DMS53 treated with DMSO at 0.1 percent for 48 hours (cell line): ENCODE data around the gene BRI3BP.
A peak's percentile ranks its signal among the peaks of the same experiment; 100 is the strongest.
"Not testable (repeated sequence)": the region's sequence is repeated elsewhere in the genome, so short reads cannot be mapped to it uniquely, and the experiment has no call there.

ENCODE experiments used
- DNase-seq: peaks from one replicate; lab custom pipeline; 2025; ENCODE audit not compliant: unreplicated experiment; lab: John Stamatoyannopoulos, UW

Gene BRI3BP

DNA sequence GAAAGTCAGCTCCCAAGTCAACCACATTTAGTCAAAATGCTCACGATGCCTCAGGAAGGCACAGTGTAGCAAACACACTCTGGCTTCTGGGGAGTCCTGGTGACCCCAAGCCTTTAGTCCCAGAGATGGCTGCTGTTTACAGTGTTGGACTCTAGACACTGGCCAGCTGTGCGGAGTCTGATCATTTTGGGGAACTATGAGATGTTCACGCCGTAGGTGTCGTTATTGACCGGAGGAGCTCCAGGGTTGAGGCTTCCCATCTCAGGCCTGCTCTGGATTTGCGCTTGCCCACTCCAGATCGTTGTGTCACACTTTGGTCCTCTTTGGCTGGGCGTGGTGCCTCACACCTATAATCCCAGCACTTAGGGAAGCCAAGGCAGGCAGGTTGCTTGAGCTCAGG lies 27.7 kb downstream of the BRI3BP start:
- no peak for DNase-seq

GRCh38 chr12:125021771-125022170 lies 28.3 kb downstream of the BRI3BP start:
- DNase-seq = no peak

DNA sequence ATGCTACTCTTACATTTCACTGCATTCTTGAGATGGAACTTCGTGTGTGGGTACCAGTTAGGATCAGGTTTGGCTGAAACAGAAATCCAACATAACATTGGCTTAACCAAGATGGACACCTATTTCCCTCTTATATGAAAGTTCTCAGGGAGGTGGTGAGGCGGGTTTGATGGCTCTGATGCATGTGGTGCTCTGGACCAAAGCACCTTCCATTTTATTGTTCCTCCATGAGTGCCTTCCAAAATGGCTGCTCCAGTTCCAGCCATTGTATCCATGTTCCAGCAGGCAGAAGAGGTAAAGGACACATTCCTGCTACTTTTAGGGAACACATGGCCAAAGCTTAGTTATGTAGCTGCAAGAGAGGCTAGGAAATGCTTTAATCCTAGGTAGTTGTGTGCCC lies 29.6 kb downstream of the BRI3BP start:
- DNase-seq = no peak

- no peak for DNase-seq
These were observed 31.6 kb downstream of the BRI3BP start for GRCh38 chr12:125024949-125025563.

DNA sequence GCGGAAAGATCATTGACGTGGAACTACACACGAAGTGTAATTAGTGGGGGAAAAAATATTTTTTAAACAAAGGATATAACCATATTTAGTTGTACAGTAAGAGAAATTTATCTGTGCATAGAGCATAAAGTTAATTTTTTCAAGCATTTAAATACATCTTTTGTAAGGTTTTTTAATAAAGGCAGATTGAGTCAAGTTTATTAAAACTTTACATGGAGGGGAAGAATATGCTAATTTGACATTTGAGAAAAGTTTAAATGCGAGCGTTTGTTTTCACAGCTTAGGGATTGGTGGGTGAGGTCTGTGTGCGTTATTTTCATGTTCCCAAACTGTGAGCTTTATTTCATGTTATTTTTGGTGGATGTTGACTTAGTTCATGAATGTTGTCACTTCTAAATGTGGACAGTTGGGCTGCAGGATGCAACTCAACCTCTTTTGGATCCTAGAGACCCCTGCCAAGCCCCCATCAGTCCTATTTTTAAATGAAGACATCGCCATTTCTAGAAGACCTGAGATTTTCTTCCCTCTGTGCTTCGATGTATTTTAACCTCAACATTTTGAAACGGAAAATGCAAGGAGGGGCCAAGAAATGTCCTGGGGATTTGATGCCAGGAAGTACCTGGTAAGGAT lies 32.3 kb downstream of the BRI3BP start:
- DNase-seq = no peak

DNA sequence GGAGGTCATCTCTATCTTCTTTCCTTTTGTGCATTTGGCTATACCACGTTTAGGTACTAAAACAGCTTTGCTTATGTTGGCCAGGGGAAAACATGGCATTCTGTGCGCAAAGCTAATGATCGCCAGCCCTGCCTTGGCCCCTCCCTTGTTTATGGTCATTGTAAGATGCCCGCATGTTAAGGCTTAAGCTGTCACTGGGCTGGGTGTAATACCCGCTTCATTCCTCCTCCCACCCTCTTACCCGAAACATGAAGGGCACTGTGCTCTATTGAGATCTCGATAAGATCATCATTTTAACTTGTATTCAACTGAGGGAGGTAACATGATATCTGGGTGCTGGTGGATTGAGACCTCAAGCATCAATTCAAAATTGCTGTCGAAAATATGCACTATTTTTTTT lies 34.7 kb downstream of the BRI3BP start:
- no peak for DNase-seq

DNA sequence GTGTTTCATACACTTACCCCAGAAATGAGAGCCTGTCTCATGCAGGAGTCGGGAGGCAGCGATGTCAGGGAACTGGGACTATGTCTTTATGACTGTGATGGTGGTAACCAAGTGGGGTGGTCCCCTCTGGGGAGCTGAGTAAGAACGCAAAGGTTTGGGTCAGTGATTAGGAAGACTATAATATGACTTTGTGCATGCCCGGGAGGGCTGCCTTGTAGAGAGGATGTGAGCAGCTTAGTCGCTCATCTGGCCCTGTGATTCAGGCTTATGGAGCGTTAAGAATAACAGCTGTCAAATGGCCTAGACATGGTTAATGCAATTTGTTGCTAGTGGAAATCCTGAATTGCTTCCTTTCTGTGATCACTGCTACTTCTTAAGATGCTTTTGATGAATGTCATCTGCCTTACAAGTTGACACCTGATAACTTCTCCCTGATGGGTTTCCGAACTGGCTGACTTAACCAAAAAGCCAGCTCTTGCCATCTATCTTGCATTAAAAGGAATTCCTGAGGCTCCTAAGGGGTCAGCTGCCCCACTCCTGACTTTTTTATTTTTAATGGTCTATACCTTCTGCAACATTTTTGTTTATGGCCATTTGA lies 36.4 kb downstream of the BRI3BP start:
- DNase-seq = no peak

DNA sequence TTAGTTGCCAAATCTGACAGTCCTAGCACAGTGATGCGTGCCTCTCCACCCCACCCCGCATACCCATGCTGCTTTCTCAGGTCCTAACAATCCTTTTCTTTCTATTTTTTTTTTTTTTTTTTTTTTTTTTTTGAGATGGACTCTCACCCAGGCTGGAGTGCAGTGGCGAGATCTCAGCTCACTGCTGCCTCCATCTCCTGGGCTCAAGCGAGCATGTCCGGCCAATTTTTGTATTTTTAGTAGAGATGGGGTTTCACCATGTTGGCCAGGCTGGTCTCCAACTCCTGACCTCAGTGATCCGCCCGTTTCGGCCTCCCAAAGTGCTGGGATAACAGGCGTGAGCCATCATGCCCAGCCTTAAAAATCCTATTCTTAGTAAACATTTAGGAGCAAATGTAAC lies 38.0 kb downstream of the BRI3BP start:
- DNase-seq = not testable (repeated sequence)

DNA sequence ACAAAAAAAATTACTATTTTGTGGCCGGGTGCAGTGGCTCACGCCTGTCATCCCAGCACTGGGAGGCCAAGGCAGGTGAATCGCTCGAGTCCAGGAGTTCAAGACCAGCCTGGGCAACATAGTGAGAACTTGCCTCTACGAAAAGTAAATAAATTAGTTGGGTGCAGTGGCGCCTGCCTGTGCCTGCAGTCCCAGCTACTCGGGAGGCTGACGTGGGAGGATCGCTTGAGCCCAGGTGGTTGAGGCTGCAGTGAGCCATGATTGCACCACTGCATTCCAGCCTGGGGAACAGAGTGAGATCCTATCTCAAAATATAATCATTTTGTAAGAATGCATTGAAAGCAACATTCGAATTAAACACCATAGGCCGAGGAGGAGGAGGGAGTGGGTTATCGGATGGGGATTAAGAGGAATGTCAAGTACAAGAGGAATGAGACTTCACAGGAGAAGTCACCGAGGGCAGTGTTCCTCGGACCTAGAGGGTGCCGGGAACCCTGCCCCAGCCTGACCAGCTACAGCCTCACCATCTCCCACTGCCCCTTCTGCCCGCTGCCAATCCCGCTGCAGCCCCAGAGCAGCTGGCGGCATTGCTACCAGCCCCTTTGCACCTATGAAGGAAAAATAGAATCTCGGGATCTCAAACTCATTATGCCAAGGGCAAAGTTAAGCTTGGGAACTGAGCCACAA lies 39.2 kb downstream of the BRI3BP start:
- DNase-seq = no peak

DNA sequence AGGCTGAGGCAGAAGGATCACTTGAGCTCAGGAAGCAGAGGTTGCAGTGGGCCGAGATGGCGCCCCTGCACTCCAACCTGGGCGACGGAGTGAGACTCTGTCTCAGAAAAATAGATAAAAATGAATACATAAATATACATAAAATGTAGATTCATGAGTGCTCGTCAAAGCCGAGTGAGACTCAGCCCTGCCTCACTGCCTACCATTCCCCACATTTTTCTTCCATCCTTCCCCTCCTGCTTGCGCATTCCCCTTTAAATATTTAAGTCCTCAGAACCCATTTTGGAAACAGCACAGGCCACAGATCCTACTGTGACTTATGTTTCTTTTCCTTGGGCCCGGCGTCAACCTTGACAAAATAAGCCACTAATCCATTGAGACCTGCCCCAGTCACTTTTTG lies 39.8 kb downstream of the BRI3BP start:
- no peak for DNase-seq

- no peak for DNase-seq
These were observed 45.7 kb downstream of the BRI3BP start for GRCh38 chr12:125038976-125039625.

DNA sequence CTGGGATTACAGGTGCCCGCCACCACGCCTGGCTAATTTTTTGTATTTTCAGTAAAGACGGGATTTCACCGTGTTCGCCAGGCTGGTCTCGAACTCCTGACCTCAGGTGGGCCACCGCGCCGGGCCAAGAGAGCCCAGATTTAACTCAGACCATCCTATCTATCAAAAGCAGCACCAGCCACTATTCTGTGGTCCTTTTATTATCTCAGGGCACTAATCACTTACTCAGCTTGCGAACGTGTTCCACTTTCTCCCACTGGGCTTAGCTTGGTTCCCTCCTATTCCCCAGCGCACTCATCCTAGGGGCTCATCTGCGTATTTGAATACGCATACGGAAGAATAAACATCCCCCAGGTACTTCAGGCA lies 55.6 kb downstream of the BRI3BP start:
- peak; percentile 53 for DNase-seq

DNA sequence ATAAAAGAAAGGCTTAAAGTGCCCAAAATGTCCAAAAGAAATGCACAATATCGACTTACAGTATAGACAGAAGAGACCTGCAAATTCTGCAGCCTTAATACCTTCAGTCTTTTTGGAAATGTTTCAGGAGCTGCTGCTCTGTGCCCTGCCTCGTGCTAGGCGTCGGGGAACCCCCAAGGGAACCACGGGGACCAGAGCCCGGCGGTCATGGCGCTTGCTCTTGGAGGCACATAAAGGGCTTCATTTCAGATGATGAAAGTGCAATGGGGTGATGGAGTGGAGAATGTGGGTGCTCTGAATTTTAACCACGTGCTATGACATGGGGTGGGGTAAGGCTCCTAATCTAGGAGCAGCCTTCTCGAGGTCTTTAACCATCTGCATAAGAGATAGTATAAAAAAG lies 57.0 kb downstream of the BRI3BP start:
- DNase-seq = no peak

GRCh38 chr12:125050868-125051267 lies 57.4 kb downstream of the BRI3BP start:
- DNase-seq = no peak

DNA sequence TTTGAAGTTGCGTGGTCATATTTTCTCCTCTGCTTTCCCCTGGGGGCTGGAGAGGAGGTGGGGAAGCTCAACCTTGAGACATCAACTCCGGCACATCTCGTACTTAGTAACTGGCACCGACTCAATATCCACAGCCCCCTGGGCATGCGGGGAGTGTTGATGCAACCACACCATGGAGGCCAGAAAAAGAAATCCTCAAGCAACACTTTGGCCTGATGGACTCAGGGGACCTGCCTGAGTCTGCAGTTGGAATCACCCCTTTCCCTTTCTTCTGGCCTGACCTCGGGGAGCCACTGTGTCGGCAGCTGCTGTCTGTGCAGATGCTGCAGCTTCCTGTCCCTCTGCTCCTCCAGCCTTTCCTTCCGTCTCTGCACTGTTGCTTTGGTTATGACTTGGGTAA lies 60.4 kb downstream of the BRI3BP start:
- DNase-seq = no peak

DNA sequence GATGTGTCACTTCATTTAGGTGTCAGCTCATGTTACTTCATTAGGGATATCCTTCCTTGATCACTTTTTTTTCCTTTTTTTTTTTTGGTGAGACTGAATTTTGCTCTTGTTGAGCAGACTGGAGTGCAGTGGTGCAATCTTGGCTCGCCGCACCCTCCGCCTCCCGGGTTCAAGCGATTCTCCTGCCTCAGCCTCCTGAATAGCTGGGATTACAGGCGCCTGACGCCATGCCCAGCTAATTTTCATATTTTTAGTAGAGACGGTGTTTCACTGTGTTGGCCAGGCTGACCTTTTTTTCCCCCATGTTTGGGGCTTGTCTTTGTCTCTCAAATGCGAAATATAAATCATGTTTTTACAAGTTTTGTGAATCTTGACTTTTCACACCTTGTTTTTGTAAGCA lies 62.1 kb downstream of the BRI3BP start:
- no peak for DNase-seq

DNA sequence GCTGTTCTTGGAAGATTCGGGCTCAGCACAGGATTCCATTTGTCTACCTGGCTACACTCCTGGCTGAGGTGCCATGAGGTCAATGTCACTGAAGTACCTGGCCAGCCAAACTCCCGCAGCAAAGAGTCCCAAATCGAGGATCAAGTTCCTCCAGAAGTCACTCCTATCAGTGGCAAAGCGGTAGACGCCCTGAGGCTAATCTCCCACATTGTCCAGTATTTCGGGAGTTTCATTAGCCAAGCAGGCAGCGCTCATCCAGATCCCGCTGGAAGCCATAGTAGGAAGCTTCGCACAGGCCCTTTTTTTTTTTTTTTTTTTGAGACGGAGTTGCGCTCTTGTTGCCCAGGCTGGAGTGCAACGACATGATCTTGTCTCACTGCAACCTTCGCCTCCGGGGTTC lies 62.9 kb downstream of the BRI3BP start:
- no peak for DNase-seq

- no peak for DNase-seq
These were observed 64.3 kb downstream of the BRI3BP start for GRCh38 chr12:125057708-125058107.

DNA sequence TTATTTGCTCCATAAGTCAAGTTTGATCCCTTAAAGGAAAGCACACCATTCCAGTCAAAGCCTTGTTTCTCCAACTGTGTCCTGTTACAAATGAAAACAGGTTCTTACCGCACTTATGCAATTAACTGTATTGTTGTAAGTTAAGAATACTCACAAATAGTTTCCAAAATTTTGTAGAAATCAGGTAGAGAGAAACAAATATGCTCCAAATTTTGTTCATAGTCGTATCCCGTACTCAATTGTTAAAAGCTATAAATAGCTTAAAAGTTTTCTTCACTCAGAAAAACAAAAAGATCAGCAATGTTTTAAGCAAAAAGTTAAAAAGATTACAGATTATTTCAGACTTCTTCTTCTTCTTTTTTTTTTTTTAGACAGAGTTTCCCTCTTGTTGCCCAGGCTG lies 67.8 kb downstream of the BRI3BP start:
- DNase-seq = no peak

- DNase-seq = not testable (repeated sequence)
These were observed 70.1 kb downstream of the BRI3BP start for GRCh38 chr12:125063522-125063921.

DNA sequence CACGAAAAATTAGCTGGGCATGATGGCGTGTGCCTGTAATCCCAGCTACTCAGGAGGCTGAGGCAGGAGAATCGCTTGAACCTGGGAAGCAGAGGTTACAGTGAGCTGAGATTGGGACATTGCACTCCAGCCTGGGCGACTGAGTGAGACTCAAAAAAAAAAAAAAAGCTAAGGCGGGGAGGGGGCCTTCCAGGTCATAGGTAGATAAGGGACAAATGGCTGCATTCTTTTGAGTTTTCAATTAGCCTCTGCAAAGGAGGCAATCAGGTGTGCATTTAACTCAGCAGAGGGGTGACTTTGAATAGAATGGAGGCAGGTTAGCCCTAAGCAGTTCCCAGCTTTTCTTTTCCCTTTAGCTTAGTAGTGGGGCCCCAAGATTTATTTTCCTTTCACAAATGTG lies 71.0 kb downstream of the BRI3BP start:
- no peak for DNase-seq
